Bronchial epithelial cell (primary cell): Measurements from ENCODE around the gene CDK14. TPM values are rescaled to one million over a fixed set of nuclear protein-coding genes. Genes with fewer than 3 reads are reported as not detected.

Experiments used
- DNase-seq: peaks from one replicate; pipeline ENCODE4 v3.0.0-alpha.2; 2010; ENCODE audit warnings: low read depth
- FAIRE-seq: peaks from 2 replicates; lab custom pipeline; 2011; peaks lifted over from hg19 to GRCh38; lab: Jason Lieb, UNC
- H3K27me3 ChIP-seq: 2 replicates; pipeline ENCODE4 v1.5.1; 2011; ENCODE audit warnings: low read length; ENCODE audit not compliant: control insufficient read depth, insufficient read depth
- H3K36me3 ChIP-seq: 2 replicates; pipeline ENCODE4 v1.5.1; 2011; ENCODE audit warnings: low read length; ENCODE audit not compliant: control insufficient read depth, insufficient read depth
- H3K4me3 ChIP-seq: 2 replicates; pipeline ENCODE4 v1.5.1; 2011; ENCODE audit warnings: mild to moderate bottlenecking, low read depth, low read length, control low read depth
- CTCF ChIP-seq: IDR thresholded peaks from 2 replicates; pipeline ENCODE4 v1.5.1; 2011; ENCODE audit warnings: mild to moderate bottlenecking, moderate library complexity, low read length, control low read depth, inconsistent platforms; ENCODE audit not compliant: insufficient read depth, severe bottlenecking
- total RNA-seq: library from RNA; depleted of rRNA; stranded (reverse); fragments of >200 nt; gene quantifications from 2 replicates; pipeline ENCODE4 v1.2.1, GENCODE V29; 2014

The CDK14 gene
- total RNA-seq, 1 donor from 2014 or later = 8.7 TPM

DNA sequence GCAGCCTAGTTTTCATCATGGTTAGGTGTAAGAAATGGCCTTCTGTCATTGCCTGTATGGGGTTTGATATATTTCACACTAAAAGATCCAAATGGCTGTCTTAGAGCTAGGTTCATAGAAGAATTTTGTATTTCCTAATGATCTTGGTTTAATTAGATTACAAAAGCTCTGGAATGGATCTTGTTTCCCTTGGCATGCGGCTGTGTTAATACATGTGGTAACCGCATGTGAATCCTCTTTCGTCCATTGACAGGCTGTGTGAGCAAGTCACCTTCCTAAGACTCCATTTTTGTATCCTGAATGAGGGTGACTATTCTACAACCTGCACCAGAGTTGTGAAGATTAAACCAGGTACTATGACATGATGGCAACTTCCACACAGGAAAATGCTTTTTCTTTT, 655.8 kb downstream of the CDK14 start:
- Histone ChIP-seq H3K27me3 (no peaks in the 10 kb centered on the region), H3K36me3 (no peaks in the 10 kb centered on the region), H3K4me3 (no peak overlapping the region)
- FAIRE-seq = no peak
- no peak for DNase-seq
- no peak for TF ChIP-seq CTCF

Other genes with a start within 250 kb of the CDK14 start
- 16.8 and 17.3 TPM in 2 replicates for gene GTPBP10, start 249.6 kb upstream of the CDK14 start, total RNA-seq
- 59.5 and 89.7 TPM in 2 replicates for gene CLDN12, start 192.9 kb upstream of the CDK14 start, total RNA-seq
- gene PTTG1IP2, start 126.7 kb upstream of the CDK14 start, total RNA-seq = not detected in 2 replicates